Measurements from ENCODE around the gene ZNF768. TPM values are rescaled to one million over a fixed set of nuclear protein-coding genes. Genes with fewer than 3 reads are reported as not detected.
A peak's percentile ranks its signal among the peaks of the same experiment; 100 is the strongest.

ZNF768 gene
- polyA plus RNA-seq, 1 experiment: 9.8 TPM

DNA sequence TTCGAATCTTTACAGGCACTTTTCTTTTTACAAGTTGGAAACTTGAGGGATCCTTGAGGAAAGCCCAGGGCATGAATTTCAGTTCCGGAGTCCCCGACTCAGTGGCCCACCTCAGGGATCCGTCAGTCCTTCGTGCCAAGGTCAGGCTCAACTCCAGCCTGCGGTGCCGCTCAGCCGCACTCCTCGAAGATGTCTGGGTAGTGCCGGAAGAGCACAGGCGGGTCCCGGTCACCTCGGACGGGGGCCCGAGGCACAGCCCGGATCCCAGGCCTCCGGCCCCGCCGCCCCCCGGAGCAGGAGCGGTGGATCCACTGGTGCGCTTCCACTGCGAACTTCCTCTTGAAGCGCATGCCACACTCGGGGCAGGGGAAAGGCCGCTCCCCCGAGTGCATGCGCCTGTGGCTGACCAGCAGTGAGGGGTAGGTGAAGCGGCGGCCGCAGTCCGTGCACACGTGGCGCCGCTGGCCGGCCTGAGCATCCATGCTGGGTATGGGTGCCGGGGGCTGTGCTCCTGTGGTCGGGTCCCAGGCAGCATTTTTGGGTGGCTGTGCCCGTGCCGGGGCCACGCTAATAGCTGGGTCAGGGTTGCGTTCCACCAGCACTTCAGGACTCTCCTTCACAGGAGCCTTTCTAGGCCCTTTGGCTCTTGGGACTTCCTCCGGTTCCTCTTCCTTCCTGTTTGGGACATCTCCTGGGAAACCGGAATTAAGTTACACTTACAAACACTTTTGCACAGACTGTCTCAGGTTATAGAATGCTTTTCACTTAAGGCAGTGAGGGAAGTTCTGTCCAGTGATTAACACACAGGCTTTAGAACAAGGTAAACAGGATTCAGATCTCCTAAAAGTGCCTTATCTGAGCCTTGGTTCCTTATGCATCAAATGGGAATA lies 43.6 kb upstream of the ZNF768 start:
- TF ChIP-seq, protein P1, sequence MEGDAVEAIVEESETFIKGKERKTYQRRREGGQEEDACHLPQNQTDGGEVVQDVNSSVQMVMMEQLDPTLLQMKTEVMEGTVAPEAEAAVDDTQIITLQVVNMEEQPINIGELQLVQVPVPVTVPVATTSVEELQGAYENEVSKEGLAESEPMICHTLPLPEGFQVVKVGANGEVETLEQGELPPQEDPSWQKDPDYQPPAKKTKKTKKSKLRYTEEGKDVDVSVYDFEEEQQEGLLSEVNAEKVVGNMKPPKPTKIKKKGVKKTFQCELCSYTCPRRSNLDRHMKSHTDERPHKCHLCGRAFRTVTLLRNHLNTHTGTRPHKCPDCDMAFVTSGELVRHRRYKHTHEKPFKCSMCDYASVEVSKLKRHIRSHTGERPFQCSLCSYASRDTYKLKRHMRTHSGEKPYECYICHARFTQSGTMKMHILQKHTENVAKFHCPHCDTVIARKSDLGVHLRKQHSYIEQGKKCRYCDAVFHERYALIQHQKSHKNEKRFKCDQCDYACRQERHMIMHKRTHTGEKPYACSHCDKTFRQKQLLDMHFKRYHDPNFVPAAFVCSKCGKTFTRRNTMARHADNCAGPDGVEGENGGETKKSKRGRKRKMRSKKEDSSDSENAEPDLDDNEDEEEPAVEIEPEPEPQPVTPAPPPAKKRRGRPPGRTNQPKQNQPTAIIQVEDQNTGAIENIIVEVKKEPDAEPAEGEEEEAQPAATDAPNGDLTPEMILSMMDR (IDR thresholded peaks at IDR 0.05; ENCODE audit: low read depth, low read length): no peak
- Histone ChIP-seq H3K27me3 (ENCODE audit: control insufficient read depth, insufficient read depth, low read length) (peaks cover 4% of the 10 kb centered on the region), H3K9me3 (ENCODE audit: control insufficient read depth, insufficient read depth, low read length) (no peaks in the 10 kb centered on the region; the same call in 1 of the 2 replicates), H3K27ac (ENCODE audit: low read depth, low read length) (no peak overlapping the region), H3K4me3 (ENCODE audit: low read depth, low read length) (no peak overlapping the region)
- POLR2A ChIA-PET: interaction anchor here (2.1 kb wide), 1 partner anchor 12 kb away, joined by 6 read pairs; the partner anchor contains the start of gene ZNF764
- DNase-seq (ENCODE audit: low read depth, low spot score): no peak
- CTCF ChIA-PET: no interaction called here

DNA sequence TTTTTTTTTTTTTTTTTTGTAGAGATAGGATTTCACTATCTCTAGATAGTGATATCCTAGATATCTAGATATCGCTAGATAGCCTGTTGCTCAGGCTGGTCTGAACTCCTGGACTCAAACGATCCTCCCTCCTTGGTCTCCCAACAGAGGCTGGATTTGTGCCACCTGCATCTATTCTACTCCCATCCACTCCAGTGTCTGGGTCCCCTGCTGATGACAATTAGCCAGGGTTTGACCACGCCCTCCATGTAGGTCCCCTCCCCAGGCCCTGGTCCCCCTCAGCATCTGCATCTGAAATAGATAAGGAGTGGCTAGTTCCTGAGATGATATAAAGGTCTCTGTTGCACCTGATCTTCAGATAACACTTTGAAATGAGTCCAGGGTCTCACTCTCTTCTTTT lies 42.9 kb upstream of the ZNF768 start:
- ChIA-PET POLR2A (no interaction called here), CTCF (no interaction called here)
- Histone ChIP-seq H3K9me3 (ENCODE audit: control insufficient read depth, insufficient read depth, low read length) (no peaks in the 10 kb centered on the region; the same call in 1 of the 2 replicates), H3K27ac (ENCODE audit: low read depth, low read length) (no peak overlapping the region), H3K4me3 (ENCODE audit: low read depth, low read length) (no peak overlapping the region), H3K27me3 (ENCODE audit: control insufficient read depth, insufficient read depth, low read length) (peaks cover 4% of the 10 kb centered on the region)
- DNase-seq (ENCODE audit: low read depth, low spot score): no peak
- TF ChIP-seq, protein P1 (IDR thresholded peaks at IDR 0.05; ENCODE audit: low read depth, low read length): no peak

DNA sequence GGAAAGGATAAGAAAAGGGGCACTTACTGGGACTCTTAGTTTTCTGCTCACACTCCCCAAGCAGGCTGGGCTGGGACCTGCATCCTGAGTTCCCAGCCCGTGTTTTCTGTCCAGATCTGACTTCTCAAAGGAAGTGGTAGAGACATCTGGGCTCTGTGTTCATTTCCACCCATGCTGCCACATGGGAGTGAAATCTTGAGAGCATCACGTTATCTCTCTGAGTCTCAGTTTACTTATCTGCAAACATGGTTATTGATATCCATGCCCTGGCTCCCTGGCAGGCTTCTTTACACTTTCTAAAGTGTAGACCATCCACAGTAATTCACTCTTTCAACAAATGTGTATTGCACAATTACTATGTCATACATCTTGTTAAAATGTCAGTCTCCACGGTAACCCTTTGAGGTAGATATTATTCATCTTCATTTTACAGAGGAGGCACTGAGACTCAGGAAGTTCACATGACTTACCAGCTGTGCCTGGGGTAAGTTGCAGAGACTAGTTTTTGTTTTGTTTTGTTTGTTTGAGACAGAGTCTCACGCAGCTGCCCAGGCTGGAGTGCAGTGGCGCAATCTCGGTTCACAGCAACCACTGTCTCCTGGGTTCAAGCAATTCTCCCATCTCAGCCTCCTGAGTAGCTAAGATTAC lies 41.7 kb upstream of the ZNF768 start:
- peak; percentile 33 for DNase-seq (ENCODE audit: low read depth, low spot score)
- H3K9me3 ChIP-seq (ENCODE audit: control insufficient read depth, insufficient read depth, low read length): no peaks in the 10 kb centered on the region; the same call in 1 of the 2 replicates
- TF ChIP-seq, protein P1 (IDR thresholded peaks at IDR 0.05; ENCODE audit: low read depth, low read length): no peak
- CTCF ChIA-PET: interaction anchor here (0.6 kb wide), 1 partner anchor 37 kb away, joined by 3 read pairs; no protein-coding TSS in a partner anchor
- peak overlapping the region; percentile 31 for H3K27ac ChIP-seq (ENCODE audit: low read depth, low read length)
- POLR2A ChIA-PET: interaction anchor here (0.6 to 1.4 kb wide), 2 partner anchors 10 to 496 kb away, joined by 3 to 12 read pairs; partner anchors contain the start of gene ZNF764
- H3K4me3 ChIP-seq (ENCODE audit: low read depth, low read length): no peak overlapping the region
- peaks cover 4% of the 10 kb centered on the region for H3K27me3 ChIP-seq (ENCODE audit: control insufficient read depth, insufficient read depth, low read length)

DNA sequence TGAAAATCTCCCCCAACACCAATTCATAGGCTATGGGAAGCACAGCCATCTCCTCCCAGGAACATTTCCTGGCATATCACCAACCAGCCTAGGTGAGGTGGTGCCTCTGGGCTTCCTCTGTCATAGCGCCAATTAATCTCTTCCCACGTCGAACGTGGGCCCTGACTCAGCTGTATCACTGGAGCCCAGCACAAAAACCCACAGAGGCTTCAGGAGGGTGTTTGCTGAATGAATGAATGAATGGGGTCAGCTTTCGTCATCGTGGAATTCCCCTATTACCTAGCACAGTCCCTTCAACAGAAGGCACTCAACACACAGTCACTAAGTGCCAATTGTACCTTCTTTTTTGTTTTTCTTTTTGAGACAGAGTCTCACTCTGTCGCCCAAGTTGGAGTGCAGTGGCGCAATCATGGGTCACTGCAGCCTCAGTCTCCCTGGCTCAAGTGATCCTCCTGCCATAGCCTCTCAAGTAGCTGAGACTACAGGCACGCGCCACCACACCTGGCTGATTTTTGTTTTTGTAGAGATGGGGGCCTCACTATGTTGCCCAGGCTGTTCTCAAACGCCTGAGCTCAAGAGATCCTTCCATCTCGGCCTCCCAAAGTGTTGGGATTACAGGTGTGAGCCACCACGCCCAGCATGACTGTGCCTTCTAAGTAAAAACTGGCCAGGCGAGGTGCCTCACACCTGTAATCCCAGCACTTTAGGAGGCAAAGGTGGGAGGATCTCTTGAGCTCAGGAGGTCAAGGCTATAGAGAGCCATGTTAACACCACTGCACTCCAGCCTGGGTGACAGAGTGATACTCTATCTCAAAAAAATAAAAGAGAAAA lies 41.0 kb upstream of the ZNF768 start:
- POLR2A ChIA-PET: interaction anchor here (1.0 to 1.4 kb wide), 2 partner anchors 9 to 160 kb away, joined by 3 to 12 read pairs; partner anchors contain the start of genes ZNF764 and ZNF771
- TF ChIP-seq, protein P1 (IDR thresholded peaks at IDR 0.05; ENCODE audit: low read depth, low read length): no peak
- no peak for DNase-seq (ENCODE audit: low read depth, low spot score)

More for the DNA sequence above, 41.0 kb upstream of the ZNF768 start:
- peak overlapping the region; percentile 31 for H3K27ac ChIP-seq (ENCODE audit: low read depth, low read length)
- CTCF ChIA-PET: interaction anchor here (0.6 kb wide), 1 partner anchor 18 kb away, joined by 5 read pairs; no protein-coding TSS in a partner anchor
- H3K27me3 ChIP-seq (ENCODE audit: control insufficient read depth, insufficient read depth, low read length): peaks cover 4% of the 10 kb centered on the region
- no peaks in the 10 kb centered on the region; the same call in 1 of the 2 replicates for H3K9me3 ChIP-seq (ENCODE audit: control insufficient read depth, insufficient read depth, low read length)
- no peak overlapping the region for H3K4me3 ChIP-seq (ENCODE audit: low read depth, low read length)

Measured in AG04450 (cell line).